Naive B cell (primary cell): ENCODE data around the gene NCOA6. TPM values are rescaled to one million over a fixed set of nuclear protein-coding genes. Genes with fewer than 3 reads are reported as not detected.
"Not testable (repeated sequence)": the region's sequence is repeated elsewhere in the genome, so short reads cannot be mapped to it uniquely, and the experiment has no call there.

Experiments used
- ATAC-seq, 2 donors: fragments of 150-1000 bp; cut with Tn5 transposase; 2 replicates each; pipeline ENCODE4 v1.10.0; 2021; ENCODE audit warnings: low read depth in 2 of 2, mild to moderate bottlenecking in 2 of 2, moderate library complexity in 2 of 2
- DNase-seq: peaks from one replicate; pipeline ENCODE4 v3.0.0; 2022
- H3K27ac Mint-ChIP-seq, 6 donors: one replicate each; pipeline ENCODE4 v1.8.0; 2020 to 2022; ENCODE audit warnings: mild to moderate bottlenecking in 6 of 6, mixed read lengths in 6 of 6, moderate library complexity in 5 of 6, inconsistent platforms in 2 of 6
- H3K27me3 Mint-ChIP-seq, 3 donors: one replicate each; pipeline ENCODE4 v1.8.0; 2021 to 2022; ENCODE audit warnings: mixed read lengths in 3 of 3, mild to moderate bottlenecking in 1 of 3
- H3K36me3 Mint-ChIP-seq, 2 donors: one replicate each; pipeline ENCODE4 v1.8.0; 2020 to 2022; ENCODE audit warnings: mixed read lengths in 2 of 2, inconsistent platforms in 1 of 2, mild to moderate bottlenecking in 1 of 2
- H3K4me1 Mint-ChIP-seq, 3 donors: one replicate each; pipeline ENCODE4 v1.8.0; 2020 to 2022; ENCODE audit warnings: mixed read lengths in 3 of 3, inconsistent platforms in 1 of 3, mild to moderate bottlenecking in 1 of 3, moderate library complexity in 1 of 3
- H3K4me3 Mint-ChIP-seq, 8 donors: one replicate each; pipeline ENCODE4 v1.8.0; 2020 to 2022; ENCODE audit warnings: mild to moderate bottlenecking in 8 of 8, mixed read lengths in 8 of 8, moderate library complexity in 8 of 8, inconsistent platforms in 2 of 8
- H3K9me3 Mint-ChIP-seq, 7 donors: one replicate each; pipeline ENCODE4 v1.8.0; 2020 to 2022; ENCODE audit warnings: mixed read lengths in 7 of 7, mild to moderate bottlenecking in 5 of 7, inconsistent platforms in 2 of 7, moderate library complexity in 1 of 7
- polyA plus RNA-seq, 6 donors: library from polyadenylated mRNA; unstranded; fragments of 300-500 nt; fragmentation: Illumina TruSeq; gene quantifications; one replicate each; pipeline ENCODE4 v1.2.3, GENCODE V29; 2021; ENCODE audit warnings: low read depth in 6 of 6

NCOA6 gene
- polyA plus RNA-seq, 6 donors from 2014 or later = 0.74 to 13.5 (median 4.4) TPM

- Mint-ChIP-seq H3K27ac (peak overlapping the region in 1 of 6 donors; percentile 73), H3K36me3 (peaks cover 7 to 24% of the 10 kb centered on the region in 2 donors)
- DNase-seq, H3K27me3 Mint-ChIP-seq, ATAC-seq, H3K4me1 Mint-ChIP-seq, H3K4me3 Mint-ChIP-seq, H3K9me3 Mint-ChIP-seq: not testable (repeated sequence)
Observed at GRCh38 chr20:34719242-34720017, 106.0 kb downstream of the NCOA6 start.

- H3K27me3 Mint-ChIP-seq = no peaks in the 10 kb centered on the region
- peaks cover 7 to 24% of the 10 kb centered on the region in 2 donors for H3K36me3 Mint-ChIP-seq
- no peaks in the 10 kb centered on the region for H3K9me3 Mint-ChIP-seq
- no peak for DNase-seq
- peak overlapping the region in 1 of 6 donors; percentile 49 for H3K27ac Mint-ChIP-seq
- no peak overlapping the region for H3K4me3 Mint-ChIP-seq
- ATAC-seq = no peak
- H3K4me1 Mint-ChIP-seq = peaks cover 0 to 2% (median 0%) of the 10 kb centered on the region in 3 donors
Observed at GRCh38 chr20:34717230-34718095, 108.0 kb downstream of the NCOA6 start.

GRCh38 chr20:34716921-34717229 lies 108.6 kb downstream of the NCOA6 start:
- ATAC-seq (no peak), DNase-seq (no peak)
- no peak overlapping the region for H3K4me3 Mint-ChIP-seq
- no peak overlapping the region for H3K27ac Mint-ChIP-seq
- H3K27me3 Mint-ChIP-seq = no peaks in the 10 kb centered on the region
- no peaks in the 10 kb centered on the region for H3K9me3 Mint-ChIP-seq
- peaks cover 0 to 5% (median 2%) of the 10 kb centered on the region in 3 donors for H3K4me1 Mint-ChIP-seq
- H3K36me3 Mint-ChIP-seq = peaks cover 7 to 24% of the 10 kb centered on the region in 2 donors

- no peak for DNase-seq
- Mint-ChIP-seq H3K27me3 (no peaks in the 10 kb centered on the region), H3K9me3 (no peaks in the 10 kb centered on the region), H3K4me1 (peaks cover 7 to 12% (median 7%) of the 10 kb centered on the region in 3 donors), H3K4me3 (peak overlapping the region in 1 of 8 donors; percentile 33), H3K27ac (no peak overlapping the region), H3K36me3 (peaks cover 7 to 24% of the 10 kb centered on the region in 2 donors)
- no peak for ATAC-seq
Observed at GRCh38 chr20:34715384-34715783, 110.1 kb downstream of the NCOA6 start.

GRCh38 chr20:34713944-34714515 lies 111.4 kb downstream of the NCOA6 start:
- H3K27me3 Mint-ChIP-seq, DNase-seq, H3K9me3 Mint-ChIP-seq, H3K4me3 Mint-ChIP-seq, ATAC-seq: not testable (repeated sequence)
- peak overlapping the region in 1 of 6 donors; percentile 3 for H3K27ac Mint-ChIP-seq
- peaks cover 7 to 24% of the 10 kb centered on the region in 2 donors for H3K36me3 Mint-ChIP-seq
- peaks cover 11 to 16% (median 11%) of the 10 kb centered on the region in 3 donors for H3K4me1 Mint-ChIP-seq

- no peaks in the 10 kb centered on the region for H3K9me3 Mint-ChIP-seq
- peak overlapping the region in 1 of 8 donors; percentile 85 for H3K4me3 Mint-ChIP-seq
- peak overlapping the region in 4 of 6 donors; percentile 3 to 36 (median 14) for H3K27ac Mint-ChIP-seq
- peaks cover 7 to 24% of the 10 kb centered on the region in 2 donors for H3K36me3 Mint-ChIP-seq
- H3K27me3 Mint-ChIP-seq = no peaks in the 10 kb centered on the region
- H3K4me1 Mint-ChIP-seq = peaks cover 15 to 21% (median 16%) of the 10 kb centered on the region in 3 donors
- ATAC-seq (no peak), DNase-seq (no peak)
Observed at GRCh38 chr20:34713194-34713943, 112.1 kb downstream of the NCOA6 start.

- peaks cover 7 to 23% of the 10 kb centered on the region in 2 donors for H3K36me3 Mint-ChIP-seq
- ATAC-seq (no peak), DNase-seq (no peak)
- H3K9me3 Mint-ChIP-seq = no peaks in the 10 kb centered on the region
- peaks cover 17 to 23% (median 17%) of the 10 kb centered on the region in 3 donors for H3K4me1 Mint-ChIP-seq
- peak overlapping the region in 4 of 6 donors; percentile 11 to 81 (median 42) for H3K27ac Mint-ChIP-seq
- H3K4me3 Mint-ChIP-seq = peak overlapping the region in 1 of 8 donors; percentile 85
- H3K27me3 Mint-ChIP-seq = no peaks in the 10 kb centered on the region
Observed at GRCh38 chr20:34712525-34713192, 112.8 kb downstream of the NCOA6 start.

GRCh38 chr20:34711813-34712430 lies 113.5 kb downstream of the NCOA6 start:
- Mint-ChIP-seq H3K27ac (peak overlapping the region in 3 of 6 donors; percentile 54 to 81 (median 67)), H3K9me3 (no peaks in the 10 kb centered on the region), H3K4me1 (peaks cover 17 to 23% (median 17%) of the 10 kb centered on the region in 3 donors), H3K36me3 (peaks cover 7 to 20% of the 10 kb centered on the region in 2 donors), H3K27me3 (no peaks in the 10 kb centered on the region), H3K4me3 (peak overlapping the region in 1 of 8 donors; percentile 85)
- ATAC-seq (no peak), DNase-seq (no peak)

GRCh38 chr20:34710861-34711574 lies 114.4 kb downstream of the NCOA6 start:
- peak overlapping the region in 3 of 6 donors; percentile 81 to 95 (median 90) for H3K27ac Mint-ChIP-seq
- H3K27me3 Mint-ChIP-seq = no peaks in the 10 kb centered on the region
- ATAC-seq (no peak), DNase-seq (no peak)
- peak overlapping the region in 7 of 8 donors; percentile 71 to 87 (median 85) for H3K4me3 Mint-ChIP-seq
- peaks cover 17 to 23% (median 17%) of the 10 kb centered on the region in 3 donors for H3K4me1 Mint-ChIP-seq
- H3K9me3 Mint-ChIP-seq = no peaks in the 10 kb centered on the region
- peaks cover 7 to 20% of the 10 kb centered on the region in 2 donors for H3K36me3 Mint-ChIP-seq

GRCh38 chr20:34710568-34710839 lies 114.9 kb downstream of the NCOA6 start:
- DNase-seq (no peak), ATAC-seq (no peak)
- H3K27me3 Mint-ChIP-seq = no peaks in the 10 kb centered on the region
- peak overlapping the region; percentile 77 to 89 (median 86) for H3K4me3 Mint-ChIP-seq
- H3K9me3 Mint-ChIP-seq = no peaks in the 10 kb centered on the region
- peaks cover 7 to 20% of the 10 kb centered on the region in 2 donors for H3K36me3 Mint-ChIP-seq
- H3K4me1 Mint-ChIP-seq = peaks cover 17 to 23% (median 17%) of the 10 kb centered on the region in 3 donors
- H3K27ac Mint-ChIP-seq = peak overlapping the region in 5 of 6 donors; percentile 81 to 95 (median 92)

- peaks cover 17 to 23% (median 18%) of the 10 kb centered on the region in 3 donors for H3K4me1 Mint-ChIP-seq
- no peaks in the 10 kb centered on the region for H3K9me3 Mint-ChIP-seq
- no peaks in the 10 kb centered on the region for H3K27me3 Mint-ChIP-seq
- DNase-seq (peak; percentile 83), ATAC-seq (peak; percentile 57 to 61)
- peaks cover 2 to 15% of the 10 kb centered on the region in 2 donors for H3K36me3 Mint-ChIP-seq
- H3K4me3 Mint-ChIP-seq = peak overlapping the region; percentile 85 to 96 (median 92)
- H3K27ac Mint-ChIP-seq = peak overlapping the region; percentile 81 to 97 (median 95)
Observed at GRCh38 chr20:34709831-34710567, 115.5 kb downstream of the NCOA6 start.
